Left hindlimb (tissue), 1 donor: ENCODE data around the gene LRFN2.

Experiments used
- DNase-seq: peaks from one replicate; pipeline ENCODE4 v3.0.0-alpha.2; 2018

Gene LRFN2

DNA sequence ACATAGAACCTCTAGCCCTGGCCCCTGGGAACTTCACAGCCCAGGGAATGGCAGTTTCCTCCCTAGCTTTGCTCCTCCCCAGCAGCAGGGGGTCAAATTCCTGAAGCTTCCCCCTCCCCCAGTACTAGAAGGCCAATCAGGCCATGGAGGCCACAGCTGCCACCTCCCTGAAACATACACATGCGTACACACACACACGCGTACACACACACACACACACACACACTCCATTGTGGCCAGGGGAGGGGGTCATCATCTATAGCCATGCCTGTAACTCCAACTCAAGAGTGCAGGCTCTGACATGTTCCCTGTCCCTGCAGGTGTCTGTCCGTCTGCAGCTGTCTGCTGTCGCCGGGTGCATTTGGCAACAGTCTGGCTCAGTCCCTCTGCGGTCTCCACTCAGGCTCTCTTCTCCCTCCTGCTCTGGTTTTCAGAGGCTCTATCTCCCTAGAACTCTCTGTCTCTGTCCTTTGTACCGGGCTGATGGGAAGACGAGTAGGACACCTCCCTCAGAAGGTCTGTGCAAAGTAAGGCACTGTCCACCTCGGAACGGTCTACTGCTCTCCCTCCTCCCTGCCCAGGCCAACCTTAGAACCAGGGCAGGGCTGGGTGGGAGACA, 1.4 kb downstream of the LRFN2 start:
- DNase-seq: no peak

DNA sequence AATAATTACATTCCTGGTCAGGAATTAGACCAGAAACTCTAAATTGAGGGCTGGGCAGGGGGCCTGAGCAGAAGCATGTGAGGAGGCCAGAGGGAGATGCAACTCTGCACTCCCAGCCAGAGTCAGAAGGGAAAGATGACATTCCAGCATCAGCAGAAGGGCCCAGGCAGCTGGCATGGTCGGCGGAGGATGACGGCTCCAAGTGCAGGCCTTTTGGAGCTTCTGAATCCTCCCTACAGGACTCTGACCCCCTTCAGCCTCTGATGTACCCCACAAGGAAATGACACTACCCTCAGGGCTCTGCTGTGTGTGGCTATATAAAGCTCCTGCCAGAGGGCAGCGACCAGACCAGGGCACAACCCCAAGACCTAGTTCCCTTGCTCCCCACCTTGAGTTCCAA, 1.9 kb downstream of the LRFN2 start:
- no peak for DNase-seq

GRCh38 chr6:40584741-40585140, 2.4 kb downstream of the LRFN2 start:
- DNase-seq: no peak

GRCh38 chr6:40583709-40584108, 3.5 kb downstream of the LRFN2 start:
- no peak for DNase-seq

GRCh38 chr6:40582892-40583291, 4.3 kb downstream of the LRFN2 start:
- no peak for DNase-seq

- no peak for DNase-seq
Observed at GRCh38 chr6:40579101-40579500, 8.1 kb downstream of the LRFN2 start.

GRCh38 chr6:40577672-40578071, 9.5 kb downstream of the LRFN2 start:
- no peak for DNase-seq

DNA sequence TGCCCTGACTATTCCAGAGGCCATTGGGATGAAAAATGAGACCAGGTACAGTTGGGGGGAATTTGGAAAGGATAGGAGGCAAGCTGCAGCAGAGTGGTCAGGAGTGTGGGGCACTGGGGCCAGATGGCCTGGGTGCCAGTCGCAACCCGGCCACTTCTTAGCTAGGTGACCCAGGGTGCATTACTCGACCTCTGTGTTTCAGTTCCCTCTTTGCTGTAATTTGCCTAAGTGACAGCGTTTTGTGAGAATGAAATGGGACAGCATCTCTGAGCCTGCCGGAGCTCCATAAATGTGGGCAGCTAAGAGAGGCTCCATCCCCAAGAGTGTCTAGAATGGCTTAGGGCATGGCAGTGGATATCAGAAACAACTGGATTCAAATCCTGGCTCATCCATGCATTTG, 13.9 kb downstream of the LRFN2 start:
- DNase-seq: no peak

- DNase-seq: no peak
Observed at GRCh38 chr6:40569162-40569910, 17.8 kb downstream of the LRFN2 start.

GRCh38 chr6:40568062-40568708, 19.0 kb downstream of the LRFN2 start:
- DNase-seq: no peak

DNA sequence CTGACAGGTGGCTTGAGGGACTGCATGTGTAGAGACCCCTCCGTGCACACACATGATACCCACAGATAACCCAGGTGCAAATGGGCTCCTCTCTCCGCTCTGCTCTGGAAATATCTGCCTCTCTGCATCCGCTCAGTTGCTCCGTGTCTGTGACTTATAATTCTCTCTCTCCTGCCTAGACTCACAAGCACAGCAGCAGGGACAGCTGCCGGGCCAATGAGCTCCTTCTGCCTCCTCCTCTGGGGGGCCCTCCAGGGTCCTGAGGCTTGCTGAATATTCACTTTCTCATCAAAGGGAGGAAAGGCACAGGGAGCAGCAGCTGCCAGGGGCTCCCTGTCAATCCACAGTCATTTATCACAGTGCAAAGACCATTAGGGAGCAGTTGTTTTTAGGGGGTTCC, 24.1 kb downstream of the LRFN2 start:
- DNase-seq: no peak

DNA sequence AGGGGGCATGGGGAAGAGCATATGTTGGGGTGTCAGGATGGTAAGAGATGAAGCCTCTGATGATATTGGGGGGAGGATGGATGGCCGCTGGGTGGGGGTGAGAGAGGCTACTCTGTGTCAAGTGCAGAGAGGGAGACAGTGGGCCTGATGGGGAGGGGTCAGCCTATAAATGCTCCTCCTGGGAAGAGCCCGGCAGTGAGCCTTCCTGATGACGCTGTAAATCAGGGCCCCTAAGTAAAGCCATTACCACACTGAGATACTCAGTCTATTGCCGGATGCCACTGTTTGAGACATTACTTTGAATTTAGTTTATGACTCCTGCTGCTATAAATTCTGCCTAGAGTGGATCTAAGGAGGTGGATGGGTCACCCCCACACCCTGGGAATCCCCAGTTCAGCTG, 28.1 kb downstream of the LRFN2 start:
- no peak for DNase-seq

DNA sequence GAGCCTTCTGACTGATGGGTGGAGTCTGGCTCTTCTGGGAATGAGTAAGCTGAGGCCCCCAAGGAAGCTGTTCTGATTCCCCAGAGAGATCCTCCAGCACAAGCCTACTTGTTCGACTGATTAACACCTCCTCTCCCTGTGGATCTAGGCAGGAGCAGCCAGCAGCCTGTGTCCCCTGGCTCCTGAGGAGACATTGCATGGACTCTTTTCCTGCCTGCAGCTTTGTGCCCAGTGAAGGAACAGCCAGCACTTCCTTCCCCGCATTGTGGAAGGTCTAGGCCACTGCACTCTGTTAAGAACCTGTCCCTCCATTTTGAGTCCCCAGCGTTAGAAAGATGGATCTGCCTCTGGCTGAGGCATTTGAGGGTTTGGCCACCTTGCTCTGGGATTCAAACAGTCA, 29.1 kb downstream of the LRFN2 start:
- no peak for DNase-seq

DNA sequence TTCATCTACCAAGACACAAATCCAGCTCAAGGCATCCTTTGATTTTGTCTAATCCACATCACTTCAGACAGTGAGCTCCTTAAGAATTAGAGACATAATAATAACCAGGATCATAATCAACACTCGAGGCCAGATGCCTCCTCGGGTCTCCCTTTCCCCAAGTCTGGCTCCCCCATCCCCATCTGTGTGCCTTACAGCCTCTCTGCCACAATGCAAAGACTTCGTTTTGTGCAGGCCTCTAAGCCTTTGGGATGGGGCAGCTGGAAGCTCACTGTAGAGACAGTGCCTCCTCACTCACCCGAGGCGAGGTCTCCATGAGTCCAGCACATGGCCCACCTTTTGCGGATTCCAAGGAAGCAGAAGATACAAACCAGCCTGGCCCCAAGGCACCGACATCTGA, 30.3 kb downstream of the LRFN2 start:
- no peak for DNase-seq

- no peak for DNase-seq
Observed at GRCh38 chr6:40556023-40556422, 31.1 kb downstream of the LRFN2 start.

- no peak for DNase-seq
Observed at GRCh38 chr6:40555092-40555491, 32.1 kb downstream of the LRFN2 start.

GRCh38 chr6:40552941-40553340, 34.2 kb downstream of the LRFN2 start:
- DNase-seq: no peak

DNA sequence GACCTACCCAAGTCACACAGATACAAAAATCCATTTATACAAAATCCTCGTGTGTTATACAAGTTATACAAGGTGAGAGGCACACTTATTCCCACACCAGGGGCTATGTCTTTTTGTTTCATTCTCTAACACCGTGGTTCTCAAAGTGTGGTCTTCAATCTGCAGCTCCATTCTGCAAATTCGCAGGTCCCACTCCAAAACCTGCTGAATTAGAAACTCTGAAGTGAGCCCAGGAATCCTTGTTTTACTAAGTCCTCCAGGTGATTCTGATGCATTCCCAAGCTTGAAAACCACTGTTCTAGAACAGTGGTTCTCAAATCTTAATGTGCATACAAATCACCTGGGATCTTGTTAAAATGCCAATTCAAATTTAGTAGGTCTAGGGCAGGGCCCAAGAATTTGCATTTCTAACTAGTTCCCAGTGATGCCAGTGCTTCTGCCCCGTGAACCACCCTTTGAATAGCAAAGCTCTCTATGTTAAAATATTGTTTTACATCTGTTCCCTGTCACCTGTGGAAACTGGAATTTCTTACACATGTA, 35.1 kb downstream of the LRFN2 start:
- no peak for DNase-seq

DNA sequence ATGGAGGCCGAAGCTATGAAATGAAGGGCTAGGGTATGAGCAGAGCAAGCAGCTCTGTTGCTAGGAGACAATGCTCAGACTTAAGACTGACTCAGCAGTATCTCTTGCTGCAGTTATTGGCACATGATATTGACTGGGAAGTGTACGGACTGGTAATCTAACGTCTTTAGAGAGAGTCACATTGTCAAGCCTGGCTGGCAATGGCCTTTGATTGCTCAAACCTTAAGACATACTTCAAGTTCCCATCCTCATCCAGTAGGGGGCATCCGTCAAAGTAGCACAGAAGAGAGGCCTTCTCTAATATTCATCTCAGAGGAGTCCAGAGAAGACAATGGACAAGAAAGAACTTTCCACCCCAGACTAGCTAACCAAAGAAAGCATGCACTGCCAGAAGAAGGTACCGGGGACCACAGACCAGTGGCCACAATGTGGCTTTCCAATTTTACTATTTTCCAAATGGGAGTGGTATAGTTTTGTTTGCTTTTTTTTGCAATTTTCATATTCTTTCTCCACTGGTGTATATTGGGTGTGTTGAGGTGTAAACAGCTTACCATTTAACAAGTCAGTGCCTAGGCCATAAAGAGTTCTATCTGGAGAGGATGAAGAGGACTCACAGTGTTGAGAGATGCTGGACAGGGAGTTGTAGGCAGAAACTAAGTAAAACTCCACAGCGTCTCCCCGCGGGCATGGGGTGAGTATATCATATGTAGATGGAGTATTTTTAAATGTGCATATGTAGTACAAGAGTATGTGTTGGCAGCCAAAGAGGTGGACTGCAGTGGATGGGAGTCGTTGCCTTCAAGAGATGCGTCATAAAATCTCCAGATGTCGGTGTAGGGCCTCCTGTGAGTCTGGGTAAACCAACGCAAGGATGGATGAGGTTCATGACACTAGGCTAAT, 36.7 kb downstream of the LRFN2 start:
- DNase-seq: no peak

- no peak for DNase-seq
Observed at GRCh38 chr6:40545954-40546353, 41.2 kb downstream of the LRFN2 start.

DNA sequence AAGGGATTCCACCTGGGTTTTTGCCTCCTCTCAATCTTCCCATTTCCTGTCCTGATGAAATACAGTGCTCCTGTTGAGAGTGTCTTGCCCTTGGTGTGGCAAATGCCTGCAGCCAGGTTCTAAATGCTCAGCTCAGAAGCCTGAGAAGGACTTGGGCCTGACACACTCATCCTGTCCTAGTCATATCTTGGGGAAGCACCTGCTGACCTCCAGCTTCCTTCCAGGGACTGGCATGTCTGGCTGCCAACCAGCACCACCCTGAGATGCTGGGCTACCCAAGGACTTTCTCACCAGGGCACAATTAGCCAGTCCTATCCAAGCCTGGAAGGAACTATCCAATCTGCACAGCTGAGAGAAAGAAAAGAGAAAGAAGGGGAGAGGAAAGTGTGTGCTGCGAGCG, 43.4 kb downstream of the LRFN2 start:
- DNase-seq: no peak

DNA sequence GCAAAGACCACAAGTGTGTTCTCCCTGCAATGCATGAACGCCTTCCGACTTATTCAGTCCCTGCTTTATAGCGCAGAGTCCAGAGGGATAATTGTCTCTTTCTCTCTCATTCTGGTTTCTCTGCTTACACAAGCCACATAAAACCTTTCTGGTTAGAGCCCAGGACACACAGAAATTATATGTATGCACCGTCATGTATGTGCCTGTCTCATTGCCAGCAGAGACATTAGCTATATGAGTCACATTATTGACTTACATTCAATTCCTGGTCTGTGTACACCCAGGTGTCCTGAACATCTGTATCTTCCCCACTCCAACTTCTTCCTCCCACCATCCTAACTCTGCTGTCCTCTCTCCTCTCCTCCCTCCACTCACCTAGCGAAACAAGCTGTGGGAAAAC, 44.0 kb downstream of the LRFN2 start:
- DNase-seq: no peak

- DNase-seq: no peak
Observed at GRCh38 chr6:40542175-40542764, 44.9 kb downstream of the LRFN2 start.
